Glomerular endothelial cell (primary cell): ENCODE results near the gene RPS6KA3. TPM values are rescaled to one million over a fixed set of nuclear protein-coding genes. Genes with fewer than 3 reads are reported as not detected.

Experiments used
- DNase-seq: peaks from one replicate; pipeline ENCODE4 v3.0.0-alpha.2; 2011; ENCODE audit warnings: low read depth, low spot score; ENCODE audit errors: extremely low read depth
- total RNA-seq: library from RNA; depleted of rRNA; stranded (reverse); fragments of >200 nt; gene quantifications from 2 replicates; pipeline ENCODE4 v1.2.3, GENCODE V29; 2015

The RPS6KA3 gene
- total RNA-seq, 1 donor from 2014 or later, result 91.6 TPM

DNA sequence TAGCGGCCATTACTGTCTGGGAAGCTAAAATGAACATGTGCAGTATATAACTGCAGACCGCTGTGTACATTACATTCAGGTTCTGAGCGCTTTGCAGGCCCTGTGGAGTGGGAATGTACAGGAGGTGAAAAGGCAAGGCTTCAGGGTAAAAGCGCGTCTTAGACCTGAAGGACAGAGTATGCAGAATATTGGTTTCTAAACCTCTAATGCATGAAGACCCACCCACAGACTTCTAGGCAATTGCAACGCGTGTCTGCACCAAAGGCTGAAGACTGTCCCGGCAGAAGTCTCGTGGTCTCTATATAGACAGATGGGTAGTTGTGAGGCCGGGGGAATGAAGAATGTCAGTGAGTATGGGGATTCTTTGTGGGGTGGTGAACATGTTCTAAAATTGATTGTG lies 155.4 kb downstream of the RPS6KA3 start:
- DNase-seq, result no peak

DNA sequence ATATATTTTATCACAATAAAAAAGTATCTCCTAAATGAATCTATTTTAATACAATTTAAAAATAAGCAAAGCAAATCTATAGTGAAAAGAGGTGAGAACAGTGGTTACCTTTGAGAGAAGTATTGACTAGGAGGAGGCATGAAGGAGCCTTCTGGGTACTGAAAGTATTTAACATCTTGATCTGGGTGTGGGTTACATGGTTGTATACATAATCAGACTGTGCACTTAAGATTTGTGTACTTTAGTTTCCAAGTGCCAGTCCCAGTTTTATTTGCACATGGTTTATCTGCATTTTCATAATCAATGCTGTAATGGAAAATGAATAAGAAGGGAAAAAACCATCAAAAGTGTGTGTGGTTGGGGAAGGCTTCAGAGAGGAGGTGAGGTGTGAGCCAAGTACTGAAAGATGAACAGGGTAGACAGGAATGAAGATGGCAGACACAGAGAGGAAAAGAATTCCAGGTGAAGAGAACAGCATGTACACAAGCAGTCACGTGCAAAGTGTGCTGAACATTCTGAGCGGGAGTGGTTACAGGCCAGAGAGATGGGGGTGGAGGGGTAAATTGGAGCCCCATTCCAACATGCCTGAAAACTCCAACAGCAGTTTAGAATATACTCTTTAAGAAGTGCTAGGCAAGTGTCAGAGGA lies 164.7 kb downstream of the RPS6KA3 start:
- DNase-seq, result no peak

Other genes with a start within 250 kb of the RPS6KA3 start
- gene MAP7D2, start 150.0 kb downstream of the RPS6KA3 start, total RNA-seq, result 0.58 TPM in 2 replicates
- 44.7 and 48.1 TPM in 2 replicates for gene EIF1AX, start 125.1 kb downstream of the RPS6KA3 start, total RNA-seq